ENCODE measurements around the gene MAFF.

- TF ChIP-seq POLR2A (IDR thresholded peaks at IDR 0.05) (no peak), CTCF (IDR thresholded peaks at IDR 0.05) (no peak)
Observed at GRCh38 chr22:38235240-38235850, 33.6 kb downstream of the MAFF start.
